ENCODE data around the gene DOC2A. TPM values are rescaled to one million over a fixed set of nuclear protein-coding genes. Genes with fewer than 3 reads are reported as not detected.

DOC2A gene
- total RNA-seq, 1 experiment from 2014 or later = 3.2 TPM

DNA sequence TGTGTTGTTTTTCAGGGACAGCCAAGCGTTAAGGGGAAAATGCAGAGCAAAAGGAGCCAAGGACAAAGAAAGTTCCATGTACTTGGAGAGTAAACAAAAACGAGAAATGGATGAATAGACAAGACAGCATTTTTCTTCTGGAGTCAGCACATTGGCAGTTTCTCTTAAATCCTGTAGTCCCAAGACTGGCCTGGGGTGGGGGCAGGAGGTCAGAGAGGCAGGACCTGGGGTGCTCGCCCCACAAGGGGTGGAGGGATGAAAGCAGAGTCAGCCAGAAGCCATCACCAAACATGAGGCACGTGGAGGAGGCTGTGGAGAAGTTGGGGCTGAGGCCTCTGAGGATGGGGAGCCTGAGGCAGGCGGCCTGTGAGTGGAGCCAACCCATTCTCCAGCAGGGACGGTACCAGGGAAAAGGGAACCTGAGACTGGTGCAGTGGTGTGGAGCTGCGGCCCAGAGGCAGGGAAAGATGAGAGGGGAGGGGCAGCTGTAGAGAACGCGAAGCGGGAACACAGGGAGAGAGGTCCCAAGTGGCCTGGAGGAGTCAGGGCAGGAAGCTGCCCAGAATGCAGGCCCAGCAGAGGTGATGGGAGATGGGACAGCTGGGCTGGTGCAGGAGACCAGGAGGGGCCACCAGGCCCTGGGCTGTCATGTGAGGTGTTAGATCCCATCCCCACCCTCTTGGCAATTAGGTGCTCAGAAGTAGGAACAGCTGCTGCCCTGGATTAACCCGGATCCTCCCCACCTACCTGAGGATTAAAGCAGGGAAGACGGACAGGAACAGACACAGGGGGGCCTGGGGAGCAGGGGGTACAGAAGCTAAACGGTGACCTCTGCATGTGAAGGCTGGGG, 17.0 kb upstream of the DOC2A start:
- TF ChIP-seq, protein P1, sequence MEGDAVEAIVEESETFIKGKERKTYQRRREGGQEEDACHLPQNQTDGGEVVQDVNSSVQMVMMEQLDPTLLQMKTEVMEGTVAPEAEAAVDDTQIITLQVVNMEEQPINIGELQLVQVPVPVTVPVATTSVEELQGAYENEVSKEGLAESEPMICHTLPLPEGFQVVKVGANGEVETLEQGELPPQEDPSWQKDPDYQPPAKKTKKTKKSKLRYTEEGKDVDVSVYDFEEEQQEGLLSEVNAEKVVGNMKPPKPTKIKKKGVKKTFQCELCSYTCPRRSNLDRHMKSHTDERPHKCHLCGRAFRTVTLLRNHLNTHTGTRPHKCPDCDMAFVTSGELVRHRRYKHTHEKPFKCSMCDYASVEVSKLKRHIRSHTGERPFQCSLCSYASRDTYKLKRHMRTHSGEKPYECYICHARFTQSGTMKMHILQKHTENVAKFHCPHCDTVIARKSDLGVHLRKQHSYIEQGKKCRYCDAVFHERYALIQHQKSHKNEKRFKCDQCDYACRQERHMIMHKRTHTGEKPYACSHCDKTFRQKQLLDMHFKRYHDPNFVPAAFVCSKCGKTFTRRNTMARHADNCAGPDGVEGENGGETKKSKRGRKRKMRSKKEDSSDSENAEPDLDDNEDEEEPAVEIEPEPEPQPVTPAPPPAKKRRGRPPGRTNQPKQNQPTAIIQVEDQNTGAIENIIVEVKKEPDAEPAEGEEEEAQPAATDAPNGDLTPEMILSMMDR (conservative IDR thresholded peaks at IDR 0.05; ENCODE audit: low read depth, low read length) = no peak
- TF ChIP-seq EZH2 (IDR thresholded peaks at IDR 0.05; ENCODE audit: borderline replicate concordance, low read depth, low read length, poor library complexity, severe bottlenecking) = no peak
- no peak overlapping the region for H3K27ac ChIP-seq (ENCODE audit: low read depth, low read length, poor library complexity, severe bottlenecking)
- no peaks in the 10 kb centered on the region for H3K36me3 ChIP-seq (ENCODE audit: insufficient read depth, low read length, poor library complexity, severe bottlenecking)
- intact Hi-C loops (cut with micrococcal nuclease; ENCODE audit: unreplicated experiment) = no loop called here
- CTCF ChIA-PET = no interaction called here
- BruUV-seq (replicated peaks) = no TSS peak
- no peaks in the 10 kb centered on the region for H3K27me3 ChIP-seq (replicated peaks; ENCODE audit: insufficient read depth, low read depth, low read length, poor library complexity)
- no peaks in the 10 kb centered on the region for H3K4me1 ChIP-seq (ENCODE audit: insufficient read depth, low read length, poor library complexity, severe bottlenecking)
- no peak overlapping the region for H3K4me3 ChIP-seq (ENCODE audit: low read depth, low read length, poor library complexity, severe bottlenecking)
- H3K9me3 ChIP-seq (ENCODE audit: low read depth, low read length, poor library complexity, severe bottlenecking) = no peaks in the 10 kb centered on the region
- DNase-seq (ENCODE audit: low spot score) = no peak
- POLR2A ChIA-PET (ENCODE audit: low non-redundant PET) = interaction anchor here (0.6 kb wide), 1 partner anchor 326 kb away, joined by 3 read pairs; no protein-coding TSS in a partner anchor

DNA sequence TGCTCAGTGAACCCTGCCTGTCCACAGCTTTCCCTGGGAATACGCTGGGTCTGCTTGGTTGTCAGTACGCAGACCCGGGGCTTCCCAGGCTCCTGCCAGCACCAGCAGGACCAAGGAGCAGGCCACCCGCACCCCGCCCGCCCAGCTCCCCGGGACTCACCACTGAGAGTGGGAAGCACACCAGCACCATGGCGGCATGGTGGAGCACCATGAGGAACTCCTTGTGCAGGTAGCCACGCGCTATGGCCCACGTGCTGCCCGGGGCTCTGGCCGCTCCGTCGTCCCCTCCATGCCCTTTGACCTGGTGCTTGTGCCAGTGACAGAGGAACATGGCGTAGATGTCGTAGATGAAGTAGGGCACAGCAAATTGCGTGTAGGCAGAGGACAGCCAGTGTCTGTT, 15.6 kb upstream of the DOC2A start:
- Histone ChIP-seq H3K9me3 (ENCODE audit: low read depth, low read length, poor library complexity, severe bottlenecking) (no peaks in the 10 kb centered on the region), H3K4me3 (ENCODE audit: low read depth, low read length, poor library complexity, severe bottlenecking) (no peak overlapping the region), H3K4me1 (ENCODE audit: insufficient read depth, low read length, poor library complexity, severe bottlenecking) (no peaks in the 10 kb centered on the region), H3K36me3 (ENCODE audit: insufficient read depth, low read length, poor library complexity, severe bottlenecking) (no peaks in the 10 kb centered on the region), H3K27ac (ENCODE audit: low read depth, low read length, poor library complexity, severe bottlenecking) (no peak overlapping the region), H3K27me3 (replicated peaks; ENCODE audit: insufficient read depth, low read depth, low read length, poor library complexity) (no peaks in the 10 kb centered on the region)
- CTCF ChIA-PET = no interaction called here
- intact Hi-C loops (cut with micrococcal nuclease; ENCODE audit: unreplicated experiment) = no loop called here
- BruUV-seq (replicated peaks) = no TSS peak
- DNase-seq (ENCODE audit: low spot score) = no peak
- TF ChIP-seq, protein P1 (conservative IDR thresholded peaks at IDR 0.05; ENCODE audit: low read depth, low read length) = no peak
- TF ChIP-seq EZH2 (IDR thresholded peaks at IDR 0.05; ENCODE audit: borderline replicate concordance, low read depth, low read length, poor library complexity, severe bottlenecking) = no peak
- POLR2A ChIA-PET (ENCODE audit: low non-redundant PET) = no interaction called here

DNA sequence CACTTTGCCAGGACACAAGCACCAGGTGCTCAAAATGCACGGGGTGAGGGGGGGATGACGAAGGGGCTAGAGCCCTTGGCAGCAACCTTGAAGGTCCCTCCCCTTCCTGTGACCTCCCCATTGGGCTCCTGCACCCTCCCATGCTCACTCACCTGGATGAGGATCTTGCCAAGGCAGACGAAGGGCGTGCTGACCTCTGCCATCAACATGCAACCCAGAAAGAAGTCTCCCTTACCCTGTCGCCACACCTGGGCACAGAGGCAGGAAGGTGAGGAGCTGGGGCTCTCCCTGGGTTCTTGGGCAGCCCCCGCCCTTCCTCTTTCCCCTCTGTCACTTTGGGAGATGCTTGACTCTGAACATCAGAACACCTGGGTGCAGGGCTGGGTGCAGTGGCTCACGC, 14.7 kb upstream of the DOC2A start:
- H3K27me3 ChIP-seq (replicated peaks; ENCODE audit: insufficient read depth, low read depth, low read length, poor library complexity) = no peaks in the 10 kb centered on the region
- POLR2A ChIA-PET (ENCODE audit: low non-redundant PET) = no interaction called here
- no peak overlapping the region for H3K27ac ChIP-seq (ENCODE audit: low read depth, low read length, poor library complexity, severe bottlenecking)
- TF ChIP-seq EZH2 (IDR thresholded peaks at IDR 0.05; ENCODE audit: borderline replicate concordance, low read depth, low read length, poor library complexity, severe bottlenecking) = no peak
- TF ChIP-seq, protein P1 (conservative IDR thresholded peaks at IDR 0.05; ENCODE audit: low read depth, low read length) = no peak
- H3K9me3 ChIP-seq (ENCODE audit: low read depth, low read length, poor library complexity, severe bottlenecking) = no peaks in the 10 kb centered on the region
- no peak overlapping the region for H3K4me3 ChIP-seq (ENCODE audit: low read depth, low read length, poor library complexity, severe bottlenecking)
- no TSS peak for BruUV-seq (replicated peaks)
- no peak for DNase-seq (ENCODE audit: low spot score)
- intact Hi-C loops (cut with micrococcal nuclease; ENCODE audit: unreplicated experiment) = no loop called here
- H3K36me3 ChIP-seq (ENCODE audit: insufficient read depth, low read length, poor library complexity, severe bottlenecking) = no peaks in the 10 kb centered on the region
- CTCF ChIA-PET = no interaction called here
- H3K4me1 ChIP-seq (ENCODE audit: insufficient read depth, low read length, poor library complexity, severe bottlenecking) = no peaks in the 10 kb centered on the region

Data from A673 (cell line).